ENCODE data around the gene SLCO4A1. TPM values are rescaled to one million over a fixed set of nuclear protein-coding genes. Genes with fewer than 3 reads are reported as not detected.

SLCO4A1 gene
- total and polyA plus RNA-seq, 2 of the 4 experiments (the other 2 are of a cell fraction) = 0.72 to 1.1 TPM

- in situ Hi-C loops (cut with MboI; ENCODE audit: low sequenced_read_pairs) = loop anchor here (10.0 to 25.0 kb wide), 2 partner anchors 105 to 323 kb away; no protein-coding TSS in a partner anchor
- WGBS, 2 experiments (ENCODE audit: extremely low coverage in 2 of 2, insufficient read length in 1 of 2) = 83% methylated on average over 11 of the region's 22 CpGs; no CpG with 5 or more reads in 1 of the 2 experiments
Observed at GRCh38 chr20:62609811-62610757, 32.2 kb upstream of the SLCO4A1 start.

More at GRCh38 chr20:62609811-62610757, 32.2 kb upstream of the SLCO4A1 start:
- no peak overlapping the region for H3K27ac ChIP-seq (ENCODE audit: insufficient read depth, low read length)
- no peak overlapping the region for H2BK20ac ChIP-seq (ENCODE audit: low read depth, low read length)
- no peak overlapping the region for H3K4ac ChIP-seq (ENCODE audit: low read depth, low read length)
- no peaks in the 10 kb centered on the region for H4K20me1 ChIP-seq (ENCODE audit: insufficient read depth, low read length)
- no peak overlapping the region for H3K18ac ChIP-seq (ENCODE audit: low read depth, low read length)
- TF ChIP-seq ELK1 (IDR thresholded peaks at IDR 0.05; ENCODE audit: borderline replicate concordance, low read depth, low read length) = no peak
- TF ChIP-seq, protein P1, sequence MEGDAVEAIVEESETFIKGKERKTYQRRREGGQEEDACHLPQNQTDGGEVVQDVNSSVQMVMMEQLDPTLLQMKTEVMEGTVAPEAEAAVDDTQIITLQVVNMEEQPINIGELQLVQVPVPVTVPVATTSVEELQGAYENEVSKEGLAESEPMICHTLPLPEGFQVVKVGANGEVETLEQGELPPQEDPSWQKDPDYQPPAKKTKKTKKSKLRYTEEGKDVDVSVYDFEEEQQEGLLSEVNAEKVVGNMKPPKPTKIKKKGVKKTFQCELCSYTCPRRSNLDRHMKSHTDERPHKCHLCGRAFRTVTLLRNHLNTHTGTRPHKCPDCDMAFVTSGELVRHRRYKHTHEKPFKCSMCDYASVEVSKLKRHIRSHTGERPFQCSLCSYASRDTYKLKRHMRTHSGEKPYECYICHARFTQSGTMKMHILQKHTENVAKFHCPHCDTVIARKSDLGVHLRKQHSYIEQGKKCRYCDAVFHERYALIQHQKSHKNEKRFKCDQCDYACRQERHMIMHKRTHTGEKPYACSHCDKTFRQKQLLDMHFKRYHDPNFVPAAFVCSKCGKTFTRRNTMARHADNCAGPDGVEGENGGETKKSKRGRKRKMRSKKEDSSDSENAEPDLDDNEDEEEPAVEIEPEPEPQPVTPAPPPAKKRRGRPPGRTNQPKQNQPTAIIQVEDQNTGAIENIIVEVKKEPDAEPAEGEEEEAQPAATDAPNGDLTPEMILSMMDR (conservative IDR thresholded peaks at IDR 0.05; ENCODE audit: low read depth, low read length) = no peak
- H3K4me1 ChIP-seq (ENCODE audit: control insufficient read depth, insufficient read depth, low read length) = no peaks in the 10 kb centered on the region
- intact Hi-C loops (cut with micrococcal nuclease) (no loop called here), dilution Hi-C loops (cut with HindIII; ENCODE audit: low sequenced_read_pairs, unreplicated experiment) (no loop called here)
- no peak overlapping the region for H2AFZ ChIP-seq (replicated peaks; ENCODE audit: low read length, poor library complexity)
- H3K23ac ChIP-seq (ENCODE audit: low read depth, low read length) = no peak overlapping the region
- no peak overlapping the region for H2BK15ac ChIP-seq (ENCODE audit: low read depth, low read length)
- BruUV-seq (replicated peaks) = no TSS peak
- ChIA-PET POLR2A (ENCODE audit: unreplicated experiment) (no interaction called here), CTCF (interaction anchor here (0.7 kb wide), 2 partner anchors 61 to 110 kb away, joined by 3 read pairs; no protein-coding TSS in a partner anchor)
- no peaks in the 10 kb centered on the region for H3K9me1 ChIP-seq (ENCODE audit: insufficient read depth, low read length)
- peaks cover 63% of the 10 kb centered on the region for H3K27me3 ChIP-seq (ENCODE audit: control insufficient read depth, insufficient read depth, low read length)
- no peak overlapping the region for H2AK5ac ChIP-seq (ENCODE audit: low read depth, low read length)
- H3K9ac ChIP-seq (ENCODE audit: low read depth, low read length) = no peak overlapping the region
- H3K36me3 ChIP-seq (ENCODE audit: control insufficient read depth, insufficient read depth, low read length) = no peaks in the 10 kb centered on the region
- no peak overlapping the region for H2BK5ac ChIP-seq (ENCODE audit: low read depth, low read length, poor library complexity, severe bottlenecking)
- H3K79me1 ChIP-seq (ENCODE audit: low read depth in 1 of 2, low read length in 2 of 2) = no peaks in the 10 kb centered on the region
- H3K56ac ChIP-seq (ENCODE audit: extremely low read depth, insufficient read depth, low read length) = no peak overlapping the region
- H4K8ac ChIP-seq (ENCODE audit: low read depth in 2 of 2, low read length in 2 of 2) = no peak overlapping the region
- H3K4me3 ChIP-seq (ENCODE audit: insufficient read depth, low read depth, low read length) = no peak overlapping the region
- H2AK9ac ChIP-seq (replicated peaks; ENCODE audit: low read depth, low read length, poor library complexity) = no peak overlapping the region
- no peak overlapping the region for H3K14ac ChIP-seq (replicated peaks; ENCODE audit: low read depth, low read length)
- H4K5ac ChIP-seq (ENCODE audit: low read depth, low read length) = no peak overlapping the region
- H3K9me3 ChIP-seq (ENCODE audit: control insufficient read depth, insufficient read depth, low read length) = peaks cover 6% of the 10 kb centered on the region; the same call in 1 of the 2 replicates
- no peak overlapping the region for H2BK120ac ChIP-seq (ENCODE audit: low read depth, low read length)
- no peak overlapping the region for H4K91ac ChIP-seq (ENCODE audit: insufficient read depth, low read depth, low read length)
- DNase-seq (no peak), ATAC-seq (ENCODE audit: low read depth) (no peak)
- H3K4me2 ChIP-seq (ENCODE audit: low read depth, low read length) = no peak overlapping the region

All from IMR-90 (cell line).